Effector memory CD8-positive, alpha-beta T cell (primary cell): ENCODE results near the gene MMP13.
A peak's percentile ranks its signal among the peaks of the same experiment; 100 is the strongest.

Source experiments
- ATAC-seq: fragments of 150-1000 bp; cut with Tn5 transposase; replicated peaks from 2 replicates; pipeline ENCODE4 v1.10.0; 2021; ENCODE audit warnings: mild to moderate bottlenecking, moderate library complexity
- DNase-seq, 3 experiments: peaks; one replicate each; pipeline ENCODE4 v3.0.0; 2021
- H3K27ac Mint-ChIP-seq, 2 donors: one replicate each; pipeline ENCODE4 v1.8.0; 2022; ENCODE audit warnings: mild to moderate bottlenecking in 2 of 2, mixed read lengths in 2 of 2, moderate library complexity in 2 of 2
- H3K27me3 Mint-ChIP-seq, 2 donors: one replicate each; pipeline ENCODE4 v1.8.0; 2022; ENCODE audit warnings: mixed read lengths in 2 of 2
- H3K36me3 Mint-ChIP-seq: one replicate; pipeline ENCODE4 v1.8.0; 2022; ENCODE audit warnings: mild to moderate bottlenecking, moderate library complexity, mixed read lengths; ENCODE audit not compliant: insufficient read depth
- H3K4me1 Mint-ChIP-seq, 2 donors: one replicate each; pipeline ENCODE4 v1.8.0; 2022; ENCODE audit warnings: low read depth in 2 of 2, mixed read lengths in 2 of 2
- H3K4me3 Mint-ChIP-seq, 2 donors: one replicate each; pipeline ENCODE4 v1.8.0; 2022; ENCODE audit warnings: mild to moderate bottlenecking in 2 of 2, mixed read lengths in 2 of 2, moderate library complexity in 2 of 2
- H3K9me3 Mint-ChIP-seq, 2 donors: one replicate each; pipeline ENCODE4 v1.8.0; 2022; ENCODE audit warnings: mixed read lengths in 2 of 2

Gene MMP13

DNA sequence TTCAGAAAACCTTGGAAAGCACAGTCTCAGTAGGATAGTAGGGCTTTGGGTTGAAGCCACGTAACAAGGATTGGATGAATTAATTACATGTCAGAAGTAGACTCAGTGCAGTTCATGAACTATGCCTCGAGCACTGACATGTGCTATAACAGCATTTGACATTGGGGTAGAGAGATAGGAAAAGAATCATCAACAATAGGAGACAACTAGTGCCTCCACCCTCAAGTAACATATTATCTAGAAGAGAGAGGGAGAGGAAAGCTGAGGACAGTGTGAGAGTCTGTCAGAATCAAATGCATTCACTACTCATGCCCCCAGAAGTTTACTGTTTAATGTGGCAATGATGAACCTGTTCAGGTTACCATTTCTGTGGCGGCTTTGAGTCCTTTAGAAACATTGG, 26.4 kb downstream of the MMP13 start:
- Mint-ChIP-seq H3K4me3 (no peak overlapping the region), H3K4me1 (no peaks in the 10 kb centered on the region), H3K9me3 (no peaks in the 10 kb centered on the region), H3K27ac (no peak overlapping the region), H3K36me3 (no peaks in the 10 kb centered on the region), H3K27me3 (peaks cover 0 to 26% of the 10 kb centered on the region in 2 donors)
- DNase-seq, result no peak
- no peak for ATAC-seq

DNA sequence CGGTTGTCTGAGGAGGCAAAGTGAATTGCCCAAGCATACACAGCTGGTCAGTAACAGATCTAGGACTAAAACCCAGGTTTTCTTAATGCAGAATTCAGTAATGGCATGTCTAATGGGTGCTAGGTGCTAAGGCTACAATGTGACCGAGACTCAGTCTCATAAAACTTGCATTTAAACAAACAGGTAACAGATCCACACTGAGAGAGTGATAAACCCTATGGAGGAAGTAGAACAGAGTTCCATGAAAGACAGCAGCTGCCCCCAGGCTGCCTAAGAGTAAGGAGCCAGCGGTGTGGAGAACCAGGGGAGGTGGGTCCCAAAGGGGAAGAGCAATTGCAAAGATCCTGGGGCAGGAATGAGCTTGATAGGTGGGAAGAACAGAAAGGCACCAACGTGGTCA, 27.3 kb downstream of the MMP13 start:
- H3K36me3 Mint-ChIP-seq, result no peaks in the 10 kb centered on the region
- DNase-seq (no peak), ATAC-seq (no peak)
- peaks cover 2 to 30% of the 10 kb centered on the region in 2 donors for H3K27me3 Mint-ChIP-seq
- no peaks in the 10 kb centered on the region for H3K4me1 Mint-ChIP-seq
- no peak overlapping the region for H3K4me3 Mint-ChIP-seq
- H3K27ac Mint-ChIP-seq, result no peak overlapping the region
- H3K9me3 Mint-ChIP-seq, result no peaks in the 10 kb centered on the region

DNA sequence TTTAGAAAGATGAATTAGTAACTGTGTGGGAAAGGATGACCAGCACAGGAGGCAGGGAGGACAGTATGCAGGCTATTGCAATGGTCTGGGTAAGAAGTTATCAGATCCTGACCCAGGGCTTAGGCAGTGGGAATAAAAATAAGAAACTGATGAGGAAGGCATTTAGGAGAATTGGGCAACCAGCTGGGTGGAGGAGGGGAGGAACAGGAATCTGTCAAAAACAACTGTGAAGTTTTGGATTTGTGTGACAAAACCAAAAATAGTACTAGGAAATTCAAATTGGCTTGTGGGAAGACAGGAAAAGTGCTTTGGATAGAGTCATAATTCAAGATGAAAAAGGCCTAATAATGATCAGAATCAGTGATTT, 27.9 kb downstream of the MMP13 start:
- Mint-ChIP-seq H3K27ac (no peak overlapping the region), H3K36me3 (no peaks in the 10 kb centered on the region), H3K4me1 (no peaks in the 10 kb centered on the region), H3K4me3 (no peak overlapping the region), H3K9me3 (no peaks in the 10 kb centered on the region), H3K27me3 (peaks cover 5 to 37% of the 10 kb centered on the region in 2 donors)
- DNase-seq, result no peak
- no peak for ATAC-seq

DNA sequence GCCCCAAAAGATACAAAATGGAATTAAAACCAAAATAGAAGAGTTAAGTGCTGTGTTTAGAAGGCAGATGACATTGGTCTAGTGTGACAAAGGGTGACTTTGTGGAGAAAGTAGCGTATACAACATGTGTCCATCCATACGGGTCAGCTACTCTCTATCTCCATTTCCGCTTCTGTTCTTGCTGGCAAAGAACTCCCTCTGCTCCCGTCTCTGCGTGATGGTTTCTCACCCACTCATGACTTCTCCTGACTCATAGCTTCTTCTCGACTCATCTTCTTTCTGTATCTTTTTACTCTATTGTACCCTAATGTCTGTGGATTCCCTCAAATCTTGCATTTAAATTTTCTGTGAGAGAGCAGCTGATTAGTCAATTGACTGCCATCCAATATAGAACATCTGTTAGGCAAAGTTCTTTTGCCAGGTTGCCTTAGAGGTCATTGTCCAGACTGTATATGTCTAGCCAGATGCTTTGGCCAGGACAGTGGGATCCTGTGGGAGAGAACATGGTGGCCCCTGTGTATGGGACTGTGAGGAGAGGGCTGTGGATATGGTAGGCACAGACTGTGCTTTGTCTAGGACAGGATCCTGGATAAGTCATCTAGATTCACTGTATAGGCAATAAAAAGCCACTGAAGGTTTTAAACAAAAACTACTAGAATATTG, 28.4 kb downstream of the MMP13 start:
- Mint-ChIP-seq H3K9me3 (no peaks in the 10 kb centered on the region), H3K27me3 (peaks cover 5 to 40% of the 10 kb centered on the region in 2 donors), H3K36me3 (no peaks in the 10 kb centered on the region), H3K4me1 (no peaks in the 10 kb centered on the region), H3K4me3 (no peak overlapping the region), H3K27ac (no peak overlapping the region)
- no peak for ATAC-seq
- DNase-seq, result no peak

DNA sequence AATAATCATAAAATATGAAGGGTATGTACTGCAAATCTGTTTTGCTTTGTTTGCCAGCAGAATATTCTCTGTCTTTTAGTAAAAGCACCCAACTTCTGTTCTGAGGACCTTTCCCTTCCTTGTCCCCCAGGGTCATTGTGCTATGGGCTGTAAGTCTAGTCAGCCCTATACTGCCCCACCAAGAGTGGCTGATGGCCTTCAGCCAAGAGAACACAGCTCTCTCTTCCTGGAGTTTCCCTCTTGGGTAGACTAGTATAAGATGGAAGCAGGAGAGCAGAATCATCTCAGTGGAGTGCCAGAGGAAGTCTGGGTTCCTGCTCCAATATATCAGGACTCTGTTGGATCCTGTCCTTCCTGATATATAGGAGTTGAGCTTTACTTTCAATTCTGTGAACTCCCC, 29.0 kb downstream of the MMP13 start:
- Mint-ChIP-seq H3K27me3 (peaks cover 9 to 37% of the 10 kb centered on the region in 2 donors), H3K4me1 (no peaks in the 10 kb centered on the region), H3K4me3 (no peak overlapping the region), H3K27ac (no peak overlapping the region), H3K9me3 (no peaks in the 10 kb centered on the region), H3K36me3 (no peaks in the 10 kb centered on the region)
- ATAC-seq (no peak), DNase-seq (no peak)

DNA sequence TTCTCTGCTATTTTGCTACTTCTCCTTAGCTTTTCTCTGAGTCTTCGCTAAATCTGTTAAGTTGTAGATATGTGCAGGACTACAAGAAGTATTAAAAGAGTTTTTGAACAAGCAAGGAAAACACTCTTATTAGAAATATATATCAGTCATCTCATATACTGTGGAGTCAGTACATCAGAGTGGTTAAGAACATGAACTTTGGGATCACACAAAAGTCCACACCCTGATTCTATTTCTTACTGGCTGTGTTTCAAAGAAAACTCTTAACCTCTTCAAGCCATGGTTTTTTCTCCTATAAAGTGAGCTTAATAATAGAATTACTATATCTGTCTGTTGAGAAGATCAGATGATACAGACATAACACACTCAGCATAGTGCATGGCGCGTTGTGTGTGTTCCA, 29.5 kb downstream of the MMP13 start:
- Mint-ChIP-seq H3K27ac (no peak overlapping the region), H3K36me3 (no peaks in the 10 kb centered on the region), H3K27me3 (peaks cover 10 to 32% of the 10 kb centered on the region in 2 donors), H3K4me3 (no peak overlapping the region), H3K4me1 (no peaks in the 10 kb centered on the region), H3K9me3 (no peaks in the 10 kb centered on the region)
- DNase-seq, result no peak
- no peak for ATAC-seq

DNA sequence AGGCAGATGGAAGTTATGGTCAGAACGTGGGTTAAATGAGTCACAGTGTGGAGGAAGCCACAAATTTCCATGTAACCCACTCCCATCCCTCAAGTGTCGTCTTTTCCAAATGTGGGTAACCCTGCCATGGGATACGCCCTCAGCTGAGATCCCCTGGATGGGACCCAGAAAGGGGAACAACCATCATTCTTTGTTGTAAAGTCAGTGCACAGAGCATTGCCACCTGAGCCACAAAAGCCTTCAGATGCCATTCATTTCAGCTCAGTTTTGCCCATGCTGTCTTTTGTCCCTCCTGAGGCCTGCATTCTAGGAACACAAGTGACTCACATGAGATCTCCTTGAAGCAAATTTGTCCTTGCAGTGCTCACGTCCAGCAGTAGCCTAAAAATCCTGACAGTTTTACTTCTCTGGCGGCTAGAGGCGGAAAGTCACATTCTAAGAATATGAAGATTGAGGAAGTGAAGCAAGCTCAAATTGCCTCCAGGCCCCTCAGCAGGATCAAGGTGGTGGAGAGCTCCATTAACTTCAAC, 30.6 kb downstream of the MMP13 start:
- no peak overlapping the region for H3K4me3 Mint-ChIP-seq
- no peaks in the 10 kb centered on the region for H3K9me3 Mint-ChIP-seq
- no peak for DNase-seq
- no peak overlapping the region for H3K27ac Mint-ChIP-seq
- peaks cover 4 to 5% of the 10 kb centered on the region in 2 donors for H3K4me1 Mint-ChIP-seq
- ATAC-seq, result no peak
- H3K36me3 Mint-ChIP-seq, result no peaks in the 10 kb centered on the region
- H3K27me3 Mint-ChIP-seq, result peaks cover 15 to 30% of the 10 kb centered on the region in 2 donors

DNA sequence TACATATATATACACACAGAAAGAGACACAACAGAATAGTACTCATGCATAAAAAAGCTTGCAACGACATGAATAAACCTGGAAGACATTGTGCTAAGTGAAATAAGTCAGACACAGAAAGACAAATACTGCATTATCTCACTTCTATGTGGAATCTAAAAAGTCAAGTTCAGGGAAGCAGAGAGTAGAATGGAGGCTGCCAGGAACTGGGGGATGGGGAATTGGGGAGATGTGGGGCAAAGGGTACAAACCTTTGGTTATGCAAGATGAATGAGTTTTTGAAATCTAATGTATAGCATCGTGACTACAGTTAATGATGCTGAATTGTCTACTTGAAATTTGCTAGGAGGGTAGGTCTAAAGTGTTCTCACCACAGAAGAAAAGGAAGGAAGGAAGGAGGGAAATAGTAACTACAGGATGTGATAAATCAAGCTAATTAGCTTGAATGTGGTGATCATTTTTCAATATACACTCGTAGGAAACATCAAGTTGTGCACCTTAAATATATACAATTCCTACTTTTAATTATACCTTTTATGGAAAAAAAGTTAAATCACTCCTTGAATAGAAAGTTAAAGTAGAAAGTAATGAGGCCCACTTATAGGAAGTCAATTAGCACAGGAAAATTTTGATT, 33.8 kb downstream of the MMP13 start:
- no peak overlapping the region for H3K4me3 Mint-ChIP-seq
- H3K9me3 Mint-ChIP-seq, result no peaks in the 10 kb centered on the region
- no peak for ATAC-seq
- H3K27ac Mint-ChIP-seq, result no peak overlapping the region
- H3K4me1 Mint-ChIP-seq, result peaks cover 4 to 5% of the 10 kb centered on the region in 2 donors
- H3K36me3 Mint-ChIP-seq, result no peaks in the 10 kb centered on the region
- H3K27me3 Mint-ChIP-seq, result peaks cover 18 to 32% of the 10 kb centered on the region in 2 donors
- DNase-seq, result no peak

DNA sequence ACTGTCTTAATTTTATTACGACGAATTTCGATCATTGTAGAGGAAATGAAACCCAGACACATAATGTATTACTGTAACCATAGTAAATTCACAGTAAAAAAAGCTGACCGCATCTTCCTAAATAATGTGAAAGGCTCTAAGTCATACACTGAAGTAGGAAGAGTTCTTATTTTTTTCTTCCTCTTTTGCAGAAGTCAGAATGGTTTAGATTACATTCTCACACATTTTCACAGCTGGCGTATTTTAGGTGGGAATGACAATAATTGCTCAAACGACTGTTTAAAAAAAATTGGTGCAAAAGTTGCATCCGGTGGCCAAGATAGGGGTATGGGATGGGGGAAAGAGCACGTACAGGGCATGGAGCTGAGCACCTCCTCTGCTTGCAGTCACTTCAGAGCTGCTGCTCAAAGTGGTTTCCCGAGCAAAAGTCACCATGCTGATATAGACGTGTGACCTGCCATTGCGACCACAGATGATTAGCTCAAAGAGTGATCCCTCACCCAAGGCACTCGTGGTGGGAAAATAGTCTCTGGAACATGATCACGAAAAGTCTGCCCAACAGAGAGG, 35.3 kb downstream of the MMP13 start:
- DNase-seq (no peak), ATAC-seq (peak; percentile 24)
- H3K27me3 Mint-ChIP-seq, result peaks cover 18 to 38% of the 10 kb centered on the region in 2 donors
- H3K4me1 Mint-ChIP-seq, result peaks cover 4 to 5% of the 10 kb centered on the region in 2 donors
- H3K4me3 Mint-ChIP-seq, result no peak overlapping the region
- H3K9me3 Mint-ChIP-seq, result no peaks in the 10 kb centered on the region
- no peak overlapping the region for H3K27ac Mint-ChIP-seq
- no peaks in the 10 kb centered on the region for H3K36me3 Mint-ChIP-seq

DNA sequence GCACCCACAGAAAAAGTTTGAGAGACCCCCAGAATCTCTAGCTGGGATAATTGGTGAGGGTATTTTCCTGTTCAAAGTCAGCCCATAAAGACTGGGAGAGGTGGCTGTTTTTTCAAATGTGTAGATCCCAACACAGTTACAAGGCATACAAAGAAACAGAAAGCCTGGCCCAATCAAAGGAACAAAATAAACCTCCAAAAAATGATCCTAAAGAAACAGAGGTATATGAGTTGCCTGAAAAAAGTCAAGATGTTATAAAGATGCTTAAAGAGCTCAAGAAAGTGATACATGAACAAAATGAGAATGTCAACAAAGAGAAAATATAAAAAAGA, 40.5 kb downstream of the MMP13 start:
- ATAC-seq, result no peak
- H3K27me3 Mint-ChIP-seq, result peaks cover 4 to 9% of the 10 kb centered on the region in 2 donors
- DNase-seq, result no peak
- H3K36me3 Mint-ChIP-seq, result peaks cover 3% of the 10 kb centered on the region
- H3K4me1 Mint-ChIP-seq, result peaks cover 1% of the 10 kb centered on the region in 2 donors
- H3K4me3 Mint-ChIP-seq, result no peak overlapping the region
- H3K9me3 Mint-ChIP-seq, result no peaks in the 10 kb centered on the region
- no peak overlapping the region for H3K27ac Mint-ChIP-seq

DNA sequence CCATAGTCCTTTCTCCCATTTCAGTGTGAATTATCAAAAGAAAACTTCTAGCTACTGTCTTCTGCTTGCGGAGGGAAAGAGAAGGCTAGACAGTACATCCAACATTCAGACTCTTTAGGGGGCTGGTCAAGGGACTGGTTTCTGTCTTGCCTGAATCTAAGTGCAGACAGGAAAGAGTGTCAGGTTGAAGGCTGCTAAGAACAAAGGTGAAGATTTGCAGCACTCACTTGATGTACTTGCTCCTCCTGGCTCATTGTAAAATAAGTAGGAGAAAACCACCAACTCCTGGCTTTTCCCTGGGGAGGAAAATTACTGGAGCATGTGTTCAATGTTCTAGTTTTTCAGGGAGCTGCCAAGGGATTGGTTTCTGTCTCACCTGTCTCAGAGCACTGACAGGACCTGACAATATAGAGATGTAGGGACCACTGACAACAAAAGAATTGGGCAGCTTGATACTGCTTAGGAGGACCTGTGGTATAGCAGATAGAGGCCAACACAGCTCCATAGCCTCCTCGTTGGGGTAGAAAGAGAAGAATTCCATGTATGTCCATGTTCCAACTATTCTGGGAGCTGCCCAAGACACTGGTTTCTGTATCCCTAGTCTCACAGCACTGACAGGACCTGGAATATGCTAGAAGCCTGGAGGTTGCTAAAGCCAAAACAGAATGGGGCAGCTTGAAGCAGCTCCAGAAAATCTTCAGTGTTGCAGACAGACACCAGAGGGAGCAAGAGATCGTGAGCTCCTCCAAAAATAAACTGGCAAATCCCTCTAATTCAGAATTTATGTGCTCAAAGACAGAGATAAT, 41.1 kb downstream of the MMP13 start:
- Mint-ChIP-seq H3K4me1 (no peaks in the 10 kb centered on the region), H3K9me3 (peaks cover 0 to under 1% of the 10 kb centered on the region in 2 donors), H3K27ac (no peak overlapping the region), H3K27me3 (peaks cover 0 to 8% of the 10 kb centered on the region in 2 donors), H3K36me3 (peaks cover 3% of the 10 kb centered on the region), H3K4me3 (no peak overlapping the region)
- ATAC-seq, result no peak
- DNase-seq, result no peak

DNA sequence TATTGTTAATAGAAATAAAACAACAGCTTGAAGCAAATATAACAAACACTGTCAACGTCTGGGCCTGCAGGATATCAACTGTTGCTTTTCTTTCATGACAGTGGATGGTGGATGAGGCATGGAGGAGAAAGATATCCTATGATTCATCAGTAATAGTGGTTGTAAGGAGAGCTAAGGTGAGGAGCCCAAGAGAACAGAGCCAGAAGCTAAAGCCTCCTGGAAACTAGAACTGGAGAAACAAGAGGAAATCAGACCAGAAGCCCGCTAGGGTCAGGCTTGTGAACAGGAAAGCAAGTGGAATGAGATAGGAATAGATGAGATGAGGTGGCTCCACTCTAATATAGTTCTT, 43.1 kb downstream of the MMP13 start:
- no peak overlapping the region for H3K27ac Mint-ChIP-seq
- H3K4me1 Mint-ChIP-seq, result no peaks in the 10 kb centered on the region
- no peak overlapping the region for H3K4me3 Mint-ChIP-seq
- H3K36me3 Mint-ChIP-seq, result peaks cover 3% of the 10 kb centered on the region
- peaks cover 0 to 10% of the 10 kb centered on the region in 2 donors for H3K9me3 Mint-ChIP-seq
- DNase-seq (no peak), ATAC-seq (no peak)
- peaks cover 9 to 26% of the 10 kb centered on the region in 2 donors for H3K27me3 Mint-ChIP-seq

DNA sequence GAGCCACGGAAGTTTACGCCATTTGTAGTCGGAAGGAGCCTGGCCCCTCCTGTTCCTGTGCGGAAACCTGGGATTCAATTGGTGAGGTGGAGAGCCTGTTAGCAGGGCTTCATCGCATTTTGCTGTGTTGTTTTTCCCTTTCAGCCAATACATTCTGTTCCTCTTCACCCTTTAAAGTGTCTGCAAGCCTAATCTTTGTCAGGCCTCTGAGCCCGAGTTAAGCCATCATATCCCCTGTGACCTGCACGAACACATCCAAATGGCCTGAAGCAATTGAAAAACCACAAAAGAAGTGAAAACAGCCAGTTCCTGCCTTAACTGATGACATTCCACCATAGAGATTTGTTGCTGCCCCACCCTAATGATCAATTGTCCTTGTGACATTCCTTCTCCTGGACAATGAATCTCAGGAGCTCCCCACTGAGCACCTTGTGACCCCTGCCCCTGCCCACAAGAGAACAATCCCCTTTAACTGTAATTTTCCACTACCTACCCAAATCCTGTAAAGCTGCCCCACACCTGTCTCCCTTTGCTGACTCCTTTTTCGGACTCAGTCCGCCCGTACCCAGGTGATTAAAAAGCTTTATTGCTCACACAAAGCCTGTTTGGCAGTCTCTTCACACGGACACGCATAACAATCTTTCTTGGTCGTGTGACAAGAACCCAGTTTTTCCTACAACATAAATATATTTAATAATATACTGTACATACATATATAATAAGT, 43.6 kb downstream of the MMP13 start:
- peaks cover 3% of the 10 kb centered on the region for H3K36me3 Mint-ChIP-seq
- DNase-seq, result no peak
- peaks cover 9 to 26% of the 10 kb centered on the region in 2 donors for H3K27me3 Mint-ChIP-seq
- peaks cover 0 to 10% of the 10 kb centered on the region in 2 donors for H3K9me3 Mint-ChIP-seq
- no peak for ATAC-seq
- H3K27ac Mint-ChIP-seq, result no peak overlapping the region
- no peaks in the 10 kb centered on the region for H3K4me1 Mint-ChIP-seq
- H3K4me3 Mint-ChIP-seq, result no peak overlapping the region
